GM12864 (cell line): ENCODE measurements around the gene SPCS3.
"Not testable (repeated sequence)": the region's sequence is repeated elsewhere in the genome, so short reads cannot be mapped to it uniquely, and the experiment has no call there.

Experiments used
- DNase-seq: peaks from one replicate; pipeline ENCODE4 v3.0.0-alpha.2; 2011; ENCODE audit warnings: low read depth
- H3K4me3 ChIP-seq: 2 replicates; pipeline ENCODE4 v1.5.1; 2011; ENCODE audit warnings: mild to moderate bottlenecking, low read depth, low read length, control low read depth
- TF ChIP-seq, protein P1 (sequence below): IDR thresholded peaks from 2 replicates; pipeline ENCODE4 v1.5.1; 2011; ENCODE audit warnings: low read depth, mild to moderate bottlenecking, moderate library complexity, low read length, control low read depth, inconsistent platforms; ENCODE audit errors: missing control alignments

Gene SPCS3

GRCh38 chr4:176342384-176342783 is 22.6 kb downstream of the SPCS3 start:
- TF ChIP-seq, protein P1, sequence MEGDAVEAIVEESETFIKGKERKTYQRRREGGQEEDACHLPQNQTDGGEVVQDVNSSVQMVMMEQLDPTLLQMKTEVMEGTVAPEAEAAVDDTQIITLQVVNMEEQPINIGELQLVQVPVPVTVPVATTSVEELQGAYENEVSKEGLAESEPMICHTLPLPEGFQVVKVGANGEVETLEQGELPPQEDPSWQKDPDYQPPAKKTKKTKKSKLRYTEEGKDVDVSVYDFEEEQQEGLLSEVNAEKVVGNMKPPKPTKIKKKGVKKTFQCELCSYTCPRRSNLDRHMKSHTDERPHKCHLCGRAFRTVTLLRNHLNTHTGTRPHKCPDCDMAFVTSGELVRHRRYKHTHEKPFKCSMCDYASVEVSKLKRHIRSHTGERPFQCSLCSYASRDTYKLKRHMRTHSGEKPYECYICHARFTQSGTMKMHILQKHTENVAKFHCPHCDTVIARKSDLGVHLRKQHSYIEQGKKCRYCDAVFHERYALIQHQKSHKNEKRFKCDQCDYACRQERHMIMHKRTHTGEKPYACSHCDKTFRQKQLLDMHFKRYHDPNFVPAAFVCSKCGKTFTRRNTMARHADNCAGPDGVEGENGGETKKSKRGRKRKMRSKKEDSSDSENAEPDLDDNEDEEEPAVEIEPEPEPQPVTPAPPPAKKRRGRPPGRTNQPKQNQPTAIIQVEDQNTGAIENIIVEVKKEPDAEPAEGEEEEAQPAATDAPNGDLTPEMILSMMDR = no peak
- no peak for DNase-seq
- no peak overlapping the region for H3K4me3 ChIP-seq

- TF ChIP-seq, protein P1 = no peak
- no peak overlapping the region for H3K4me3 ChIP-seq
- DNase-seq = no peak
Observed at GRCh38 chr4:176343286-176343685, 23.5 kb downstream of the SPCS3 start.

GRCh38 chr4:176345346-176345745 is 25.6 kb downstream of the SPCS3 start:
- DNase-seq = not testable (repeated sequence)

DNA sequence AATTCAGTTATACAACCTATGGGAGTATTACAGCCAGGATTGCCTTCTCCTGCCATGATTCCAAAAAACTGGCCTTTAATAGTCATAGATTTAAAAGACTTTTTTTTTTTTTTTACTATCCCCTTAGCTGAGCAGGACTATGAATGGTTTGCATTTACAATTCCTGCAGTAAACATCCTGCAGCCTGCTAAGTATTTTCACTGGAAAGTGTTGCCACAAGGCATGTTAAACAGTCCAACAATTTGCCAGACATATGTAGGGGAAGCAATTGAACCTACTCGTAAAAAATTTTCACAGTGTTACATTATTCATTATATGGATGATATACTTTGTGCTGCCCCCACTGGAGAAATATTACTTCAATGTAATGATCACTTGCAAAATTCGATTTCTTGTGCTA is 27.1 kb downstream of the SPCS3 start:
- not testable (repeated sequence) for H3K4me3 ChIP-seq, DNase-seq

More at GRCh38 chr4:176345346-176345745, 25.6 kb downstream of the SPCS3 start:
- H3K4me3 ChIP-seq = not testable (repeated sequence)

DNA sequence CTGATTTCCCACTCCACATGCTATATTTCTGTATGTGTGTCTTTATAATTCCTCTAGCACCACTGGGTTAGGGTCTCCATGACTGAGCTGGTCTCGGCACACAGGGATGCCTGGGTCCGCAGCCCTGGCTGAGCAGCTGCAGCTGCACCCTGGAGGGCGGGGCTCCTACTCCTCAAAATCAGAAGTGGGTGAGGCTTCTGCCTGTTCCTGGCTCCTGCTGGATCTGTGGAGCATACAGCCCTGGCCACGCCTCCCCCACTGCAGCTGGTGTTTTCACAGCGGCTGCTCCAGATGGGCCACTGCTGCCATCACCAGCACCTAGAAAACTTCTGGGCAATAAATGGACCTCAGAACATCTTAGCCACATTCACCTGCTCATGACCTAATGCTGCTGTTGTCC is 30.9 kb downstream of the SPCS3 start:
- no peak overlapping the region for H3K4me3 ChIP-seq
- TF ChIP-seq, protein P1 = no peak
- no peak for DNase-seq

DNA sequence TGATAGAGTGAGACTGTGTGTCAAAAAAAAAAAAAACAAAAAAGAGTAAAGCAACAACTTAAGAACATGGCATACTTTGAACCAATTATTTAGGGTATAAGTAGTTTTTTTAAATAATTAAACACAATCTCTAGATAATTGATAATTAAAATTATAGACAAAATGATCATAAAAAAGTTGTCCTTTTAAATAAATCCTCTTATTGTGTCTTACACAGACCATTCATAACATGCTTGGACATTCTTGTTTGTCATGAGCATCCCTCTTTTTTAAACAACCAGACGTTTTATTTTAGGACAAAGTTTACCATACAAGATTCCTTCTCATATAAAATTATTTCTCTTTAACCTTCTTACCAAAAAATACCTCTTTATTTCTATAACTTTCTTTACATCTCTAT is 35.1 kb downstream of the SPCS3 start:
- TF ChIP-seq, protein P1 = no peak
- no peak overlapping the region for H3K4me3 ChIP-seq
- DNase-seq = no peak

GRCh38 chr4:176357359-176358082 is 37.8 kb downstream of the SPCS3 start:
- TF ChIP-seq, protein P1 = no peak
- no peak overlapping the region for H3K4me3 ChIP-seq
- DNase-seq = peak; percentile 63

DNA sequence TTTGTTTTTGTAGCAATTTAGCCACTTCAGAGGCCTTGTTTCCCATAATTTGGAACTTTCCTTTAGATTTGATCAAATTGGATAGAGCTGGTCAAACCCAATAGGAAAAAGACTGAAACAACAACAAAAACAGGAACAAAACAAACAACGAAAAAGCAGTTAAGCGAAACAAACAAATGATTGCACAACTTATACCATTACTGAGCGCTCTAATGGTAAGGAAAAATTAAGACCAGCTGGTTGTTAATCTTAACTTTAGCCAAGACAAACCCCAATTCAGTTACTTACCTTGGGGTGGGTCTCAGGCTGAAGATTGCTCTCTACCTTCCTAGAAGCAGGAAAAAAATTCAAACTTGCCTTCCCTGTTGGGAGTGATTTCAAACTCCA is 38.3 kb downstream of the SPCS3 start:
- no peak overlapping the region for H3K4me3 ChIP-seq
- TF ChIP-seq, protein P1 = no peak
- DNase-seq = no peak
